ENCODE data around the gene MOGAT3.
A peak's percentile ranks its signal among the peaks of the same experiment; 100 is the strongest.
"Not testable (repeated sequence)": the region's sequence is repeated elsewhere in the genome, so short reads cannot be mapped to it uniquely, and the experiment has no call there.

The MOGAT3 gene

DNA sequence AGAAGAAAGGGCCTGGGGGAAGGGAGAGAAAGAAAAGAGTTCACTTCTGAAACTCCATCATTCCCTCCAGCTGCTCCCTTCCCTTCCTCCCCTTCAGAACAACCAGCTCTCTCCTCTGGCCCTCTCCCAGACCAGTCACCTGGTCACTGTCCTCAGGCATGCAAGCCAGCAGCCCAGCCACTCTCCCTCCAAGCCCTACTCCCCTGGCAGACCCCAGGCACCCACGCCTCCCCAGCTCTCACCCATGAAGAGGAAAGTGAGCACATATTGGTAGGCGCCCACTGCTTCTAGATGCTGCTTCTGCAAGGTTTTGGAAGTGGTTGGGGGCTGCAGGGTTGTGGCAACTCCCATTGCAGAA is 353 bp downstream of the MOGAT3 start:
- H3K27ac Mint-ChIP-seq, result no peak overlapping the region
- no peak for ATAC-seq
- no peaks in the 10 kb centered on the region for H3K9me3 Mint-ChIP-seq
- no peaks in the 10 kb centered on the region for H3K36me3 Mint-ChIP-seq
- peaks cover 56% of the 10 kb centered on the region for H3K27me3 Mint-ChIP-seq
- no peak overlapping the region for H3K4me3 Mint-ChIP-seq
- peaks cover 26% of the 10 kb centered on the region for H3K4me1 Mint-ChIP-seq

DNA sequence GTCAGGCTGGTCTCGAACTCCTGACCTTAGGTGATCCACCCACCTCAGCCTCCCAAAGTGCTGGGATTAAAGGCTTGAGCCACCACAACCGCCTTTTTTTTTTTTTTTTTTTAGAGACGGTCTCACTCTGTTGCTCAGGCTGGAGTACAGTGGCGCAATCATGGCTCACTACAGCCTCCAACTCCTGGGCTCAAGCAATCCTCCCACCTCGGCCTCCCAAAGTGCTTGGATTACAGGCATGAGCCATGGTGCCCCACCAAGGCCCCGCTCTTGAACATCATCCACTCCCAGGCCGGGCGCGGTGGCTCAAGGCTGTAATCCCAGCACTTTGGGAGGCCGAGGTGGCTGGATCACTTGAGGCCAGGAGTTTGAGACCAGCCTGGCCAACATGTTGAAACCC is 1.3 kb downstream of the MOGAT3 start:
- not testable (repeated sequence) for H3K27ac Mint-ChIP-seq, H3K36me3 Mint-ChIP-seq, H3K9me3 Mint-ChIP-seq, H3K4me3 Mint-ChIP-seq, ATAC-seq
- H3K27me3 Mint-ChIP-seq, result peaks cover 56% of the 10 kb centered on the region
- peaks cover 26% of the 10 kb centered on the region for H3K4me1 Mint-ChIP-seq

DNA sequence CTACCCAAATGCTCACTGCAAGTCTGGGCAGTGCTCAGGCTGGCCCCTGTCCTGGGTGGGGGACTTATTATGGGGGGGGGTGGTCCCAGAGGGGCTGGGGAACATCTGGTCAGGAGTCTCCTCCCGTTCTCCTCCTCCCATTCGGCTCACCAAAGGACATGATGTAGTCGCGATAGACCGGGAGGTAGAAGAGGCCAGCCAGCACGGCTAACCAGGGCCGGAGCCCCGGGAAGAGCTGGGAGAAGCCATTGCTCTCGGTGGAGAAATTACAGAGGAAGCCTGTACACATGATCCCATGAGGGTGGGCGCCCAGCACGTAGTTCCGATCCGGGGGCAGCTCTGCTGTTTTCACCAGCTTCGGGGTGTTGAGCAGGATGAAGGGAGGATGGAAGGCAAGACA is 2.4 kb downstream of the MOGAT3 start:
- no peak overlapping the region for H3K4me3 Mint-ChIP-seq
- no peak for ATAC-seq
- peaks cover 19% of the 10 kb centered on the region for H3K4me1 Mint-ChIP-seq
- no peaks in the 10 kb centered on the region for H3K9me3 Mint-ChIP-seq
- H3K36me3 Mint-ChIP-seq, result no peaks in the 10 kb centered on the region
- H3K27ac Mint-ChIP-seq, result no peak overlapping the region
- peaks cover 56% of the 10 kb centered on the region for H3K27me3 Mint-ChIP-seq

DNA sequence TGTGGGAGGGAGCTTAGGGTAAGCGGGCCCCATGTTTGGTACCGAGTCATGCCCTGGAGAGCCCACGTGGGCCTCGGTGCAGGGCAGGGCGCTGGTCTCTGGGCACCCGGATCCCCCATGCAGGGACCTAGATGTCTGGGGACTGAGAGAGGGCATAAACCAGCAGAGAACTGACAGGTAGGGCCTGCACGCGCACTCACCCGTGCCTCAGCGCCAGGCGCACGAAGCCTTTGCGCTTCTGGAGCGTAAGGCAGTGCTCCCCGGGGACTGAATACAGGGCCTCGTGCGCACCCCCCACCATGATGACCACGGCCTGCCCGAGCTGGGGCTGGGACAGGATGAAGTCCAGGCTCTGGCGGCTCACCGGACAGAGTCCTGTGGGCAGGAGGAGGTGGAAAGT is 2.8 kb downstream of the MOGAT3 start:
- no peak for ATAC-seq
- Mint-ChIP-seq H3K9me3 (no peaks in the 10 kb centered on the region), H3K4me3 (no peak overlapping the region), H3K27me3 (peaks cover 56% of the 10 kb centered on the region), H3K4me1 (peaks cover 17% of the 10 kb centered on the region), H3K36me3 (no peaks in the 10 kb centered on the region), H3K27ac (no peak overlapping the region)

DNA sequence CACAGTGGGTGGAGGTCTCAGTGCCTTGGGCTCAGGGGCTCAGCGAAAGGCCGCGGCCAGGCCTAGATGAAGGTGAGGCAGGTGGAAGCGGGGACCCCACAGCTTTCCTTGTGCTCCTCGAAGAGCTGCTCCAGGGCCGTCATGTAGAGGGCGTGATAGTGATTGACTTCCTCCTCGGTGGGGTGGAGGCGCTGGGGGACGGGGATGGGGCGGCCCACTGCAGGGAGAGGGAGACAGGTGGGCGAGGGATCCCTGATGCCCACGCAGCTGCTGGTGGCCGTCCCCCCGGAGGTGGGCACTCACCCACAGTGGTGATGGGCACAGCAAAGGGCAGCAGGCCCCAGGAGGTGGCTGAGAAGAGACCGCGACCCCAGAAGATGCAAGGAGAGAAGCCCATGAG is 5.0 kb downstream of the MOGAT3 start:
- Mint-ChIP-seq H3K9me3 (no peaks in the 10 kb centered on the region), H3K36me3 (no peaks in the 10 kb centered on the region), H3K4me1 (peaks cover 9% of the 10 kb centered on the region), H3K27ac (no peak overlapping the region), H3K4me3 (no peak overlapping the region), H3K27me3 (peaks cover 35% of the 10 kb centered on the region)
- no peak for ATAC-seq

DNA sequence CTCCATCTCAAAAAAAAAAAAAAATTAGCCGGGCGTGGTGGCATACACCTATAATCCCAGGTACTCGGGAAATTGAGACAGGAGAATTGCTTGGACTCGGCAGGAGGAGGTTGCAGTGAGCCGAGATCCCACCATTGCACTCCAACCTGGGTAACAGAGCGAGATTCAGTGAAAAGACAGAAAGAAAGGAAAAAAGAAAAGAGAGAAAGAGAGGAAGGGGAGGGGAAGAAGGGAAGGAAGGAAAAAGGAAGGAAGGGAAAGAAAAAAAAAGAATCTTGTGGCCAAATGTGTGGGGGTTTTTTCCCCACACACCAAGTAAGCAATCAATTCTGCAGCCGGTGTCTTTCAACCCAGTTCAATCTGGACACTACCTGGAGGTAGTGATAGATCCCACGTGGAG is 11.7 kb downstream of the MOGAT3 start:
- H3K4me3 Mint-ChIP-seq, result no peak overlapping the region
- H3K27me3 Mint-ChIP-seq, result peaks cover 12% of the 10 kb centered on the region
- no peaks in the 10 kb centered on the region for H3K36me3 Mint-ChIP-seq
- H3K4me1 Mint-ChIP-seq, result peaks cover 5% of the 10 kb centered on the region
- ATAC-seq, result no peak
- H3K9me3 Mint-ChIP-seq, result no peaks in the 10 kb centered on the region
- H3K27ac Mint-ChIP-seq, result no peak overlapping the region

DNA sequence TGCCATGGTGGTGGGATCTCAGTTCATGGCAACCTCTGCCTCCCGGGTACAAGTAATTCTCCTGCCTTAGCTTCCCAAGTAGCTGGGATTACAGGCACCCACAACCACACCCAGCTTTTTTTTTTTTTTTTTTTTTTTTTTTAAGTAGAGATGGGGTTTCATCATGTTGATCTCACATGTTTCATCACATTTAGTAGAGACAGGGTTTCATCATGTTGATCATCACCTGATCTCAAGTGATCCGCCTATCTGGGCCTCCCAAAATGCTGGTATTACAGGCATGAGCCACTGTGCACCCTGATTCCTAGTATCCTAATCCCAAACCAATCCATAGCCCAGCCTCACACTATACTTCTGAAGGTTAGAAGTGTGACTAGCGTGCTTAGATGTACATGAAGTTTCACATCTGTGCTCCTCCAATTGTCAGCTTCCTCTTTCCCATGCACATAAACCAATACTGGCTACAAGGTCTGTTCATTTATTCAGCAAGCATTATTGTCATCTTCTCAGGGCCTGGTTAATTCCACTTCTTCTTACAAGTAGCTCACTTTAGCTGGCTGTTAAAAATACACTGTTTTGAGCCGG is 13.9 kb downstream of the MOGAT3 start:
- ATAC-seq, result peak; percentile 53
- H3K27ac Mint-ChIP-seq, result no peak overlapping the region
- no peaks in the 10 kb centered on the region for H3K36me3 Mint-ChIP-seq
- H3K4me1 Mint-ChIP-seq, result no peaks in the 10 kb centered on the region
- H3K4me3 Mint-ChIP-seq, result no peak overlapping the region
- H3K27me3 Mint-ChIP-seq, result peaks cover 24% of the 10 kb centered on the region
- H3K9me3 Mint-ChIP-seq, result no peaks in the 10 kb centered on the region

DNA sequence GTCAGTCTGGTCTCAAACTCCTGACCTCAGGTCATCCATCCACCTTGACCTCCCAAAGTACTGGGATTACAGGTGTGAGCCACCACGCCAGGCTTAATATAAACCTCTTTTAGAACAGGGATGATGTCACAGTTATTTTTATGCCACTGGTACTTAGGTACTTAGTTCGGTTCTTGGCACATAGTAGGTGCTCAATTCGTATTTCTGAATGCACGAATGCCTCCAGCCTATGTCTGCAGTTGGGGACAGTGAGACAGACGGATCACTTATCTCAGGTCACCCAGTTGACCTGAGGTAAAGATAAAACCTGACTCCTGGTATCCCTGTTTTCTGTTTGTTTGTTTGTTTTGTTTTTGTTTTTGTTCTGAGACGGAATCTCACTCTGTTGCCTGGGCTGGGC is 14.6 kb downstream of the MOGAT3 start:
- H3K27me3 Mint-ChIP-seq, result peaks cover 27% of the 10 kb centered on the region
- H3K4me1 Mint-ChIP-seq, result no peaks in the 10 kb centered on the region
- H3K27ac Mint-ChIP-seq, result no peak overlapping the region
- H3K4me3 Mint-ChIP-seq, result no peak overlapping the region
- ATAC-seq, result no peak
- H3K9me3 Mint-ChIP-seq, result no peaks in the 10 kb centered on the region
- no peaks in the 10 kb centered on the region for H3K36me3 Mint-ChIP-seq

DNA sequence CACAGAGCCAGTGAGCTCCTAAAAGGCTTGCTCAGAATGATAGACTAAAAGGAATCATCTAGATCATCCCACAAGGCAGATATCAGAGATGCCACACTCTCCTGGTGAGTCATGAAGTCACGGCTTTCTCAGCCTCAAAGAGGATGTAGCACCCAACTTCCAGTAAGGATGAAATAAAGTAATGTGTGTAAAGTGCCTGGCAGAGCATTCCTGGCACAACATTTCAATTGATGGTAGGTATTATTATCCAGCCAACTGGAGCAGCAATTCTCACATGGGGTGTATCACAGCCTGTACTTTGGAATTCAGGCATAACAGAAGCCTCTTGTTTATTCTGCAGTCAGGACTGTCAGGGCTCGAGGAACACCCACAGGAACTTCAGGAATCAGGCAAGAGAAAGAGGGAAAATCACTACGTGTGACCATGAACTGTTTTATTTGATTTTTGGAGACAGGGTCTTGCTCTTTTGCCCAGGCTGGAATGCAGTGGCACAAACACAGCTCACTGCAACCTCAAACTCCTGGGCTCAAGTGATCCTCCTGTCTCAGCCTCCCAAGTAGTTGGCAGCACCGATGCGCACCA is 15.5 kb downstream of the MOGAT3 start:
- Mint-ChIP-seq H3K27ac (no peak overlapping the region), H3K4me3 (no peak overlapping the region), H3K27me3 (peaks cover 35% of the 10 kb centered on the region), H3K9me3 (no peaks in the 10 kb centered on the region), H3K36me3 (no peaks in the 10 kb centered on the region), H3K4me1 (peaks cover 5% of the 10 kb centered on the region)
- ATAC-seq, result no peak

DNA sequence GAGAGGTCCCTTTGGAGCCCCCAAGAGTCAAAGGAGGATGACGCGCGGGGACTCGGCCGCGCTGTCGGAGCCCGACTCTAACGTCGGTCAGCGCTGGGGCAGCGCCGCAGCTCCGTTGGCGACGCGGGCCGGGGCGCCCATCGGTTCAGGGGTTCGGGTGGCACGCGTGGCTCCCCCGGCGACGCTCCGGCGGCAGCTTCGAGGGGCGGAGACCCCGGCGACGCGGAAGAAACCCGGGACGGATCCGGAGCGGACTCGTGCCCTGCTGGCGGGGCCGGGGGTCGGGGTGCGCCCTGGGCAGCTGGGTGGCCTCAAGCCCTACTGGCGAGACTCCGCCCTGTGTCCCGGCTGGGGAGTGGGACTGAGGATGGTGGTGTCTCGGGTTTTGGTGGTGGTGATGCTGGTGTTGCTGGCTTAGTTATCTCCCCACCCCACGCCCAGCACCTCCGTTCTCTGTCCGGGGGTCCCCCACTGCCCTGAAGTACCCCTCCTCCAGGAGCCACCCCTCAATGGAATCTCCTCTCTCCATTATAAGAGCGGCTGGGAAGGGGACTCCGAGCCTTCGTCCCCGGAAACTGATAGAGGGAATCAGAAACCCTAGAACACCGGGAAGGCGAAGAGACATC is 20.6 kb downstream of the MOGAT3 start, which contains the start of gene NAT16:
TSS of gene NAT16 (minus strand) at position 164 of the 626 bp plus-strand sequence. CDS start 5,486 bp downstream, outside the sequence.
- Mint-ChIP-seq H3K9me3 (no peaks in the 10 kb centered on the region), H3K4me3 (peak within 1 kb of the TSS; percentile 73)

DNA sequence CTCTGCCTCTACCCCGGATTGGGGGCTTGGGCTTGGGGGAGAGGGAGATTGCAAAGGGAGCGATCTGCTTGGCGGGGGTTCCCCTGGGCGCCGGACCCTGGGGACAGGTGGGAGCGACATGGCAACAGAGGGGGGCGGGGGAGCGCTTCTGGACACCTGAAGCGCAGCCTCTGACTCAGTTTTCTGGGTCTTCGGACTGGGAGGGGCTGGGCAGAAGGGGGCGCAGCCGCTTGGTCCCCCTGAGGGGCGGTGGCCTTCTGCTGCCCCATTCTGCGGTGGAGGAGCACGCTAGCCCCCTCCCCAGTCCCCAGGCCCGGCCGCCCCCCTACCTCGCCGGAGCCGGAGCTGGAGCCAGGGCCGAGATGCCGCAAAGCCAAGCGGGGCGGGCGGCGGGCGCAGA is 21.1 kb downstream of the MOGAT3 start:
- no peaks in the 10 kb centered on the region for H3K36me3 Mint-ChIP-seq
- no peak overlapping the region for H3K4me3 Mint-ChIP-seq
- H3K4me1 Mint-ChIP-seq, result peaks cover 29% of the 10 kb centered on the region
- no peak overlapping the region for H3K27ac Mint-ChIP-seq
- no peak for ATAC-seq
- peaks cover 82% of the 10 kb centered on the region for H3K27me3 Mint-ChIP-seq
- no peaks in the 10 kb centered on the region for H3K9me3 Mint-ChIP-seq

More for the DNA sequence above, 20.6 kb downstream of the MOGAT3 start, which contains the start of gene NAT16:
- peak; percentile 47 for ATAC-seq
- Mint-ChIP-seq H3K36me3 (no peaks in the 10 kb centered on the region), H3K4me1 (peaks cover 23% of the 10 kb centered on the region), H3K27me3 (peaks cover 82% of the 10 kb centered on the region), H3K27ac (peak within 1 kb of the TSS; percentile 42)

DNA sequence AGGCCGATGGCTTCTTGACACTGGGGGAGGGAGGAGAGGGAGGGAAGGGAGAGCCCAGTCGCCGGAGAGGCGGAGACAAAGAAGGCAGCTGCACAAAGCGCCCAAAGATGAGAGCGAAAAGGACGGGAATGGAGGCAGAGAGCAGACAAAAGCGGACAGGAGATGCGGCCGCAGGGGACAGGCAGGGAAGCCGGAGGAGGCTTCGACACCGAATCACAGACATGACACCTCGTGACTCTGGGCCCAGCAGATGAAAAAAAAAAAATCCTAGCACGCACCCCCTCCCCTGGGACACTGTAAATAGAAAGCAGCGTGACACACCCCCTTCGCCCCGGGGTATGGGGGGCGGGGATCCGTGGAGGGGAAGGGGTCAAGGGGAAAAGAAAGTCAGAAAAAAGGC is 21.7 kb downstream of the MOGAT3 start:
- Mint-ChIP-seq H3K4me1 (peaks cover 35% of the 10 kb centered on the region), H3K36me3 (no peaks in the 10 kb centered on the region), H3K9me3 (peaks cover 1% of the 10 kb centered on the region), H3K27ac (peak overlapping the region; percentile 42), H3K4me3 (peak overlapping the region; percentile 73), H3K27me3 (peaks cover 83% of the 10 kb centered on the region)
- ATAC-seq, result peak; percentile 45

DNA sequence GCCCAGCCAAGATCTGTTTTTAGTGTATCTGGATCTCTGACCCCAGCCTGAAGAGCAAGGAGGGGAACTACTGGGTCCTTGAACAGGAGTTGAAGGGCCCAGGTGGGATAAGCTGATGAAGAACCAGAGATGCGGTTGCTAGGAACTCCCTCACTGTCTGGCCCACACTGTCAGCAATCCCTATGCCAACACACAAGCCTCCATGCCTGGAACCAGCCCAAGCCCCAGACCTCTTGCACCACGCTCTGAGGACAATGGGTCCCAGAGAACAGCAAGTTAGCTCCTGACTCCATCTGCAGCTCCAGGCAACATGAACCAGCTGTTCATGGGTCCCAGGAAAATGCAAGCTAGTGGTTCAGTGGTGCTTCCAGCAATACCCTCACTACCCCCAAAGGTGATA is 23.2 kb downstream of the MOGAT3 start:
- Mint-ChIP-seq H3K27ac (no peak overlapping the region), H3K36me3 (no peaks in the 10 kb centered on the region), H3K4me3 (no peak overlapping the region), H3K9me3 (peaks cover 3% of the 10 kb centered on the region), H3K4me1 (peaks cover 48% of the 10 kb centered on the region), H3K27me3 (peaks cover 94% of the 10 kb centered on the region)
- ATAC-seq, result no peak

DNA sequence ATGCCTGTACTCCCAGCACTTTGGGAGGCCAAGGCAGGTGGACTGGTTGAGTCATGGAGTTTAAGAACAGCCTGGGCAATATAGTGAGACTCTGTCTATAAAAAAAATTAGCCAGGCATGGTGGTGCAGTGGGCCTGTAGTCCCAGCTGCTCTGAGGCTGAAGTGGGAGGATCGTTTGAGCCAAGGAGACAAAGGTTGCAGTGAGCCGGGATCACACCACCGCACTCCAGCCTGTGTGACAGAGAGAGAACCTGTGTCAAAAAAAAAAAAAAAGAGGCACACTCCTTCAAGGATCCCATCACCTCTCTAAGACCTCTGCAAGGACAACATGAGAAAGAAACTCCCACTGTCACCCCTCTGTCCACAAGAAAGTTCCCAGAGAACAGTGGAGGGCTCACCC is 25.2 kb downstream of the MOGAT3 start:
- Mint-ChIP-seq H3K9me3 (peaks cover 3% of the 10 kb centered on the region), H3K4me1 (peaks cover 65% of the 10 kb centered on the region), H3K4me3 (no peak overlapping the region), H3K36me3 (no peaks in the 10 kb centered on the region), H3K27ac (no peak overlapping the region), H3K27me3 (peaks cover 99% of the 10 kb centered on the region)
- ATAC-seq, result no peak

DNA sequence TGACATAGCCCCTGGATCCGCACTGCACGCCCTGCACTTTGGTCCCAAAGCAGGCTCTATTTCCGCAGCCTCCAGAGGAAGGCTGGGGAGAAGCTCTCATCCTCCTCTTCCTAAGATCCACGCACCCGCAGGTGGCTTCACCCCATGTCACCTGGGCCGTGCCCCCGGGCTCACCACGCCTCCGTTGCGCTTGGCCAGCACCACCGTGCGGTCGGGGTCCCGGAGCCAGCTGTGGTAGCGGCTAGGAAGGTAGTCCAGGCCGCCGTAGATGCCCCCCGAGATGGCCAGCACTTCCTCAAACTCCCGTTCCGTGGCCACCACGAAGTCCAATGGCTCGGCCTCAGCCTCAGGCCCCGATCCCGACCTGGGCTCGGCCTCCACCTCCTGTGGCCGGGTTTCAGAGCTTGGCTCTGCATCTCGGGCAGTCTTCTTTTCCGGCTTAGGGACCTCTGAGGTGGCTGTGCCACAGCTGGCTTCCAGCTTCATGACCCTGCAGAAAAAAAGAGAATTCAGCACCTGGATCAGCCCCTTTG is 26.4 kb downstream of the MOGAT3 start:
- H3K27ac Mint-ChIP-seq, result no peak overlapping the region
- peak overlapping the region; percentile 25 for H3K4me3 Mint-ChIP-seq
- ATAC-seq, result no peak

DNA sequence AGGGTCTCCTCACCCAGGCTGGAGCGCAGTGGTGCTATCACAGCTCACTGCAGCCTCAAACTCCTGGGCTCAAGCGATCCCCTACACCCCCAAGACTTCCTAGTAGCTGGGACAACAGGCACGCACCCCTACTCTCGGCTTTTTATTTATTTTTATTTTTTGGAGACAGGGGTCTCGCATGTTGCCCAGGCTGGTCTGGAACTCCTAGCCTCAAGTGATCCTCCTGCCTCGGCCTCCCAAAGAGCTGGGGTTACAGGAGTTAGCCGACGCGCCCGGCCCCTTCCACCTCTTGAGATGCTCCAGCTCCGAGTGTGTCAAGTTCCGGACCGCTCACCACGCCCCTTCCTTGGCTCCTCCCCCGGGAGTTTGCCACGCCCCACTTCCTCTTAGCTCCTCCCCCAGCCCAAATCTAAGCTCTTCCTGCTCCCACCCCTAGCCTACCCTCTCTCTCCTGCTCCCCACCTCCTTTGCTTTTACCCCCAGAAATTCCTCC is 27.0 kb downstream of the MOGAT3 start:
- H3K27ac Mint-ChIP-seq, result no peak overlapping the region
- peaks cover 3% of the 10 kb centered on the region for H3K9me3 Mint-ChIP-seq

More for the DNA sequence above, 26.4 kb downstream of the MOGAT3 start:
- H3K4me1 Mint-ChIP-seq, result peaks cover 65% of the 10 kb centered on the region
- H3K36me3 Mint-ChIP-seq, result no peaks in the 10 kb centered on the region
- peaks cover 99% of the 10 kb centered on the region for H3K27me3 Mint-ChIP-seq
- H3K9me3 Mint-ChIP-seq, result peaks cover 3% of the 10 kb centered on the region

More for the DNA sequence above, 27.0 kb downstream of the MOGAT3 start:
- Mint-ChIP-seq H3K4me1 (peaks cover 65% of the 10 kb centered on the region), H3K4me3 (peak overlapping the region; percentile 25), H3K27me3 (peaks cover 99% of the 10 kb centered on the region), H3K36me3 (no peaks in the 10 kb centered on the region)
- no peak for ATAC-seq
